PC-3 (cell line): ENCODE data around the gene AKAP13. TPM values are rescaled to one million over a fixed set of nuclear protein-coding genes. Genes with fewer than 3 reads are reported as not detected.

Source experiments
- ATAC-seq: fragments of 200-7000 bp; cut with Tn5 transposase; 2 replicates; pipeline ENCODE4 v1.9.1; 2020; ENCODE audit warnings: mild to moderate bottlenecking, moderate library complexity
- BruUV-seq: library from RNA; stranded (reverse); fragments of 400-500 nt; replicated peaks from 2 replicates; lab custom pipeline; 2021; lab: Mats Ljungman, UMichigan
- CTCF ChIA-PET: fragments of 300-600 bp; sonication (Branson Sonifier 250); formaldehyde crosslinking; loops from one replicate; lab custom pipeline; 2022; ENCODE audit warnings: antibody characterized with exemption; lab: Charles Lee
- POLR2A ChIA-PET: fragments of 300-600 bp; sonication (Branson Sonifier 250); formaldehyde crosslinking; loops from one replicate; lab custom pipeline; 2022; ENCODE audit warnings: antibody characterized with exemption; ENCODE audit not compliant: unreplicated experiment; lab: Charles Lee
- DNase-seq: peaks from one replicate; pipeline ENCODE4 v3.0.0-alpha.2; 2015
- H2AFZ ChIP-seq: fragments of 300-600 bp; sonication (generic); 2 replicates; pipeline ENCODE4 v1.6.0; 2016; ENCODE audit warnings: antibody characterized with exemption, low read length
- H3F3A ChIP-seq: fragments of 300-600 bp; sonication (generic); one replicate; pipeline ENCODE4 v1.6.0; 2017; ENCODE audit warnings: antibody characterized with exemption, low read length, control low read depth, mild to moderate bottlenecking; ENCODE audit not compliant: unreplicated experiment
- H3K27ac ChIP-seq: fragments of 300-600 bp; sonication (generic); 2 replicates; pipeline ENCODE4 v1.5.1; 2016; ENCODE audit warnings: mild to moderate bottlenecking, low read length
- H3K27me3 ChIP-seq: fragments of 300-600 bp; sonication (generic); 2 replicates; pipeline ENCODE4 v1.6.1; 2016; ENCODE audit warnings: low read length, mixed read lengths
- H3K36me3 ChIP-seq: fragments of 300-600 bp; sonication (generic); 2 replicates; pipeline ENCODE4 v1.6.1; 2016; ENCODE audit warnings: low read depth, mixed run types, low read length, mixed read lengths
- H3K4me1 ChIP-seq: fragments of 300-600 bp; sonication (generic); 2 replicates; pipeline ENCODE4 v1.5.1; 2016; ENCODE audit warnings: low read length; ENCODE audit not compliant: insufficient read depth
- H3K4me2 ChIP-seq: fragments of 300-600 bp; sonication (generic); 2 replicates; pipeline ENCODE4 v1.6.0; 2016; ENCODE audit warnings: low read length
- H3K4me3 ChIP-seq: fragments of 300-600 bp; sonication (generic); 2 replicates; pipeline ENCODE4 v1.5.1; 2016; ENCODE audit warnings: mild to moderate bottlenecking, low read length, mixed read lengths
- H3K79me2 ChIP-seq: fragments of 300-600 bp; sonication (generic); 2 replicates; pipeline ENCODE4 v1.6.1; 2017; ENCODE audit warnings: low read length, mixed read lengths
- H3K9ac ChIP-seq: fragments of 300-600 bp; sonication (generic); 2 replicates; pipeline ENCODE4 v1.6.0; 2016; ENCODE audit warnings: mild to moderate bottlenecking, low read length
- H3K9me2 ChIP-seq: fragments of 300-600 bp; sonication (generic); replicated peaks from 2 replicates; pipeline ENCODE4 v1.6.1; 2016; ENCODE audit warnings: mixed run types, low read length, mixed read lengths
- H3K9me3 ChIP-seq: fragments of 300-600 bp; sonication (generic); 2 replicates; pipeline ENCODE4 v1.6.1; 2016; ENCODE audit warnings: low read length, mixed read lengths
- H4K20me1 ChIP-seq: fragments of 300-600 bp; sonication (generic); 2 replicates; pipeline ENCODE4 v1.6.1; 2016; ENCODE audit warnings: low read length, mixed read lengths
- CTCF ChIP-seq: fragments of 300-600 bp; sonication (generic); conservative IDR thresholded peaks from 2 replicates; pipeline ENCODE4 v1.5.1; 2017; ENCODE audit warnings: antibody characterized with exemption, low read depth, mild to moderate bottlenecking, low read length
- EZH2 ChIP-seq: fragments of 300-600 bp; sonication (generic); IDR thresholded peaks from one replicate; pipeline ENCODE4 v1.6.1; 2017; ENCODE audit warnings: antibody characterized with exemption, mild to moderate bottlenecking, low read length; ENCODE audit not compliant: unreplicated experiment
- EZH2phosphoT487 ChIP-seq: fragments of 300-600 bp; sonication (generic); IDR thresholded peaks from 2 replicates; pipeline ENCODE4 v1.6.1; 2018; ENCODE audit warnings: mild to moderate bottlenecking, antibody characterized with exemption, low read length, borderline replicate concordance
- intact Hi-C: fragments of 100-400 bp; cut with micrococcal nuclease; formaldehyde crosslinking; loops from 2 replicates; pipeline ENCODE4 v1.9.0; 2023
- total RNA-seq: library from RNA; depleted of rRNA; stranded (reverse); fragments of >200 nt; gene quantifications from 2 replicates; pipeline ENCODE4 v1.2.3, GENCODE V29; 2014

The AKAP13 gene
- total RNA-seq, 1 experiment from 2014 or later, result 36.8 TPM

- Histone ChIP-seq H3K27ac (peak overlapping the region; percentile 87), H3K4me1 (peaks cover 22% of the 10 kb centered on the region), H3K9me3 (no peaks in the 10 kb centered on the region), H3K79me2 (no peaks in the 10 kb centered on the region), H3K36me3 (no peaks in the 10 kb centered on the region), H2AFZ (peak overlapping the region; percentile 59), H3K4me3 (peak overlapping the region; percentile 16; the same call in 1 of the 2 replicates), H3K4me2 (peak overlapping the region; percentile 70), H3K9ac (peak overlapping the region; percentile 70), H3K27me3 (no peaks in the 10 kb centered on the region), H4K20me1 (no peaks in the 10 kb centered on the region), H3F3A (no peaks in the 10 kb centered on the region), H3K9me2 (no peaks in the 10 kb centered on the region)
- no TSS peak for BruUV-seq
- intact Hi-C loops, result loop anchor here (1.0 kb wide), 3 partner anchors 49 to 174 kb away; partner anchors contain the start of gene AKAP13
- POLR2A ChIA-PET, result interaction anchor here (0.6 kb wide), 1 partner anchor 82 kb away, joined by 4 read pairs; no protein-coding TSS in a partner anchor
- CTCF ChIA-PET, result interaction anchor here (0.8 to 2.2 kb wide), 2 partner anchors 81 to 84 kb away, joined by 4 to 19 read pairs; no protein-coding TSS in a partner anchor
- ATAC-seq (peak; percentile 16; the same call in 1 of the 2 replicates), DNase-seq (peak; percentile 62)
- TF ChIP-seq CTCF (no peak), EZH2 (no peak), EZH2phosphoT487 (no peak)
Observed at GRCh38 chr15:85331655-85332285, 48.6 kb upstream of the AKAP13 start.

GRCh38 chr15:85333132-85333831 is 47.1 kb upstream of the AKAP13 start:
- H3K9me3 ChIP-seq, result no peaks in the 10 kb centered on the region
- TF ChIP-seq EZH2 (no peak), CTCF (no peak)
- H3K4me1 ChIP-seq, result peaks cover 22% of the 10 kb centered on the region
- H4K20me1 ChIP-seq, result no peaks in the 10 kb centered on the region
- no peaks in the 10 kb centered on the region for H3K36me3 ChIP-seq
- DNase-seq (no peak), ATAC-seq (no peak)
- H3F3A ChIP-seq, result no peaks in the 10 kb centered on the region
- no peak overlapping the region for H3K27ac ChIP-seq
- H3K79me2 ChIP-seq, result no peaks in the 10 kb centered on the region
- ChIA-PET POLR2A (no interaction called here), CTCF (no interaction called here)
- intact Hi-C loops, result no loop called here
- H3K4me3 ChIP-seq, result no peak overlapping the region
- no peaks in the 10 kb centered on the region for H3K27me3 ChIP-seq
- no peak overlapping the region for H2AFZ ChIP-seq
- H3K9ac ChIP-seq, result no peak overlapping the region
- BruUV-seq, result no TSS peak
- no peaks in the 10 kb centered on the region for H3K9me2 ChIP-seq
- no peak overlapping the region for H3K4me2 ChIP-seq

GRCh38 chr15:85334241-85334640 is 46.2 kb upstream of the AKAP13 start:
- H3K4me3 ChIP-seq, result no peak overlapping the region
- DNase-seq (no peak), ATAC-seq (no peak)
- no peak overlapping the region for H3K9ac ChIP-seq
- no peak overlapping the region for H3K27ac ChIP-seq
- peaks cover 22% of the 10 kb centered on the region for H3K4me1 ChIP-seq
- no peaks in the 10 kb centered on the region for H3K79me2 ChIP-seq
- no peak overlapping the region for H2AFZ ChIP-seq
- intact Hi-C loops, result no loop called here
- H4K20me1 ChIP-seq, result no peaks in the 10 kb centered on the region
- POLR2A ChIA-PET, result no interaction called here
- no peak overlapping the region for H3K4me2 ChIP-seq
- CTCF ChIA-PET, result no interaction called here
- H3K9me2 ChIP-seq, result no peaks in the 10 kb centered on the region
- no peaks in the 10 kb centered on the region for H3K9me3 ChIP-seq
- H3F3A ChIP-seq, result no peaks in the 10 kb centered on the region
- H3K27me3 ChIP-seq, result no peaks in the 10 kb centered on the region
- TF ChIP-seq CTCF, result no peak
- TF ChIP-seq EZH2, result no peak
- no peak for TF ChIP-seq EZH2phosphoT487
- no TSS peak for BruUV-seq
- H3K36me3 ChIP-seq, result no peaks in the 10 kb centered on the region
